Measurements from ENCODE around the gene KLHDC4.
"Not testable (repeated sequence)": the region's sequence is repeated elsewhere in the genome, so short reads cannot be mapped to it uniquely, and the experiment has no call there.

The KLHDC4 gene

GRCh38 chr16:87765776-87766484, at the start of gene KLHDC4:
TSS of gene KLHDC4 (minus strand) at chr16:87765986. CDS start at chr16:87765890, 96 bp downstream.
- H3K4me3 ChIP-seq (ENCODE audit: low read depth, low read length): peak within 1 kb of the TSS; percentile 98
- DNase-seq (ENCODE audit: low read depth): peak; percentile 58
- TF ChIP-seq, protein P1, sequence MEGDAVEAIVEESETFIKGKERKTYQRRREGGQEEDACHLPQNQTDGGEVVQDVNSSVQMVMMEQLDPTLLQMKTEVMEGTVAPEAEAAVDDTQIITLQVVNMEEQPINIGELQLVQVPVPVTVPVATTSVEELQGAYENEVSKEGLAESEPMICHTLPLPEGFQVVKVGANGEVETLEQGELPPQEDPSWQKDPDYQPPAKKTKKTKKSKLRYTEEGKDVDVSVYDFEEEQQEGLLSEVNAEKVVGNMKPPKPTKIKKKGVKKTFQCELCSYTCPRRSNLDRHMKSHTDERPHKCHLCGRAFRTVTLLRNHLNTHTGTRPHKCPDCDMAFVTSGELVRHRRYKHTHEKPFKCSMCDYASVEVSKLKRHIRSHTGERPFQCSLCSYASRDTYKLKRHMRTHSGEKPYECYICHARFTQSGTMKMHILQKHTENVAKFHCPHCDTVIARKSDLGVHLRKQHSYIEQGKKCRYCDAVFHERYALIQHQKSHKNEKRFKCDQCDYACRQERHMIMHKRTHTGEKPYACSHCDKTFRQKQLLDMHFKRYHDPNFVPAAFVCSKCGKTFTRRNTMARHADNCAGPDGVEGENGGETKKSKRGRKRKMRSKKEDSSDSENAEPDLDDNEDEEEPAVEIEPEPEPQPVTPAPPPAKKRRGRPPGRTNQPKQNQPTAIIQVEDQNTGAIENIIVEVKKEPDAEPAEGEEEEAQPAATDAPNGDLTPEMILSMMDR (IDR thresholded peaks at IDR 0.05; ENCODE audit: control insufficient read depth, extremely low read depth, insufficient read depth): no peak

DNA sequence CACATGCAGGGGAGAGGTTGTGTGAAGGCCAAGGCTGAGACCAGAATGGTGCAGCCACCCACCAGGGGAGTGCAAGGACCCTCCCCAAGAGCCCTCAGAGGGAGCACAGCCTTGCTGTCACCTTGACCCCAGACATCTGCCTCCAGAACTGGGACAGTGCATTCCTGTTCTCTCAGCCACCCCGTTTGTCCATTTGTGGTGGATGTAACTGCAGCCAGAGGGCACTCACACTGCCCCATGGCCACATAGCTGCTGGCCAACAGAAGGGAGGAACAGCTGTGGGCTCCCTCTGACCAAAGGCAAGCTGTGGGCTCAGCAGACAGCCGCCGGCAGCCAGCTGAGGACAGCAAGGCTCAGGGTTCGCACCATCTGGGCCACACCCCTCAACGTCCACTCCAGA, 49.8 kb upstream of the KLHDC4 start:
- no peak overlapping the region for H3K4me3 ChIP-seq (ENCODE audit: low read depth, low read length)
- TF ChIP-seq, protein P1 (IDR thresholded peaks at IDR 0.05; ENCODE audit: control insufficient read depth, extremely low read depth, insufficient read depth): no peak
- no peak for DNase-seq (ENCODE audit: low read depth)

DNA sequence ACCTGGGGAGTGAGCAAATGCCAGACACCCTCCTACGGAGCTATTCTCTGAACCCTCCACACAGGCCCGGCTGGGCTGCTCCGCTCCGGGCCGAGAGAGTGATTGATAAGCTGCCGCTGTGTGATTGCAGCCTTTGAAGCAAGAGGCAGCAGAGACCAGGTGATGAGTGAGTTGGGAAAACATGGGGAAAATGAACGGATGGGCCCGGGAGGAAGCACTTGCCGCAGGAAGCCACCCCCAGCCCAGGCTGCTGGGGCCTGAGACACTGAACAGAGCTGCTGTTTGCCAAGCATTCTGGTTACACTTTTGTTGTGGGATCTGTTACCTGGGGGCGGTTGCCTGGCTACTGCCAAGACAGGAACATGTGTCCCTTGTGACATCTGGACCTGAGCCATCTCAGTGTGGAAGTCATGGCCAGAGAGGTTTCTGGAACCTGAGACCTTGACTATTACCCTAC, 46.4 kb upstream of the KLHDC4 start:
- no peak for DNase-seq (ENCODE audit: low read depth)
- no peak overlapping the region for H3K4me3 ChIP-seq (ENCODE audit: low read depth, low read length)
- TF ChIP-seq, protein P1 (IDR thresholded peaks at IDR 0.05; ENCODE audit: control insufficient read depth, extremely low read depth, insufficient read depth): no peak

- H3K4me3 ChIP-seq (ENCODE audit: low read depth, low read length): not testable (repeated sequence)
Observed at GRCh38 chr16:87811454-87811853, 45.7 kb upstream of the KLHDC4 start.

DNA sequence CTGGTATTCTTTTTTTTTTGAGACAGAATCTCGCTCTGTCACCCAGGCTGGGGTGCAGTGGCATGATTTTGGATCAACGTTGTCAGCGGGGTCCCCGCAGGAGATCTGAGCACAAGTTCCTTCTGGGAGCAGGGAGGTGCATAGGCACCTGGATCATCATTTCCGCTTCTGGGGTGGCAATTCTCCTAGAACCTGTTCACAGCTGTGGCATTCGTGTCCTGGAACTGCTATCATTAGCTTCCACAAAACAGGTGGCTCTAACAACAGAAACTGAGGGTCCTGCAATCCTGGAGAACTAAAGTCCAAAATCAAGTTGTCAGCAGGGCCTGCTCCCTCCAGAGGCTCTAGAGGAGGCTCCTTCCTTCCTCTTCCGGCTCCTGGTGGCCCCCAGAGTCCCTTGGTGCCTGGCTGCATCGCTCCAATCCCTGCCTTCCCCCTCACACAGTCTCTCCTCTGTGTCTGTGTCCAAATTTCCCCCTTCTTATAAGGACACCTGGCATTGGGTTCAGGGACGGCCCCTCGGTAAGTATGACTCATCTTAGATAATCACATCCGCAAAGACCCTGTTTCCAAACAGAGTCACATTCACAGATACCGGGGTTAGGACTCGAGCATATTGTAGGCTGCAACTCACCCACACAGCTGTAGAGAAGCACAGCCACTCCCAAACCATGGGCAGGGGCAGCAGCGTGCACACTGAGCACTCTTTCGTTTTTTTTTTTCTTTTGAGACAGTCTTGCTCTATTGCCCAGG, 43.5 kb upstream of the KLHDC4 start:
- no peak for DNase-seq (ENCODE audit: low read depth)
- TF ChIP-seq, protein P1 (IDR thresholded peaks at IDR 0.05; ENCODE audit: control insufficient read depth, extremely low read depth, insufficient read depth): no peak
- H3K4me3 ChIP-seq (ENCODE audit: low read depth, low read length): no peak overlapping the region

More at GRCh38 chr16:87811454-87811853, 45.7 kb upstream of the KLHDC4 start:
- not testable (repeated sequence) for DNase-seq (ENCODE audit: low read depth)

- no peak for DNase-seq (ENCODE audit: low read depth)
- no peak overlapping the region for H3K4me3 ChIP-seq (ENCODE audit: low read depth, low read length)
- TF ChIP-seq, protein P1 (IDR thresholded peaks at IDR 0.05; ENCODE audit: control insufficient read depth, extremely low read depth, insufficient read depth): no peak
Observed at GRCh38 chr16:87808108-87808507, 42.3 kb upstream of the KLHDC4 start.

Data from LNCaP clone FGC (cell line).